Left lung (tissue), 14 donors: Measurements from ENCODE around the gene TTC8. TPM values are rescaled to one million over a fixed set of nuclear protein-coding genes. Genes with fewer than 3 reads are reported as not detected.
"Not testable (repeated sequence)": the region's sequence is repeated elsewhere in the genome, so short reads cannot be mapped to it uniquely, and the experiment has no call there.

ENCODE experiments used
- ATAC-seq: fragments of 200-7000 bp; cut with Tn5 transposase; one replicate; pipeline ENCODE4 v1.9.1; 2020; ENCODE audit warnings: moderate library complexity
- DNase-seq, 4 donors: peaks; one replicate each; pipeline ENCODE4 v3.0.0-alpha.2; 2013 to 2020
- H3K27ac ChIP-seq, 2 donors: fragments of 200-600 bp; sonication (generic) in 1 of 2; one replicate each; pipeline versions ENCODE4 v1.5.0 to v1.8.0; 2020 to 2021
- H3K27me3 ChIP-seq, 2 donors: fragments of 200-600 bp; sonication (generic) in 1 of 2; one replicate each; pipeline versions ENCODE4 v1.5.0 to v1.8.0; 2020 to 2021
- H3K36me3 ChIP-seq, 2 donors: fragments of 200-600 bp; sonication (generic) in 1 of 2; one replicate each; pipeline versions ENCODE4 v1.5.0 to v1.8.0; 2020 to 2021
- H3K4me1 ChIP-seq, 2 donors: fragments of 200-600 bp; one replicate each; pipeline ENCODE4 v1.8.0; 2021
- H3K4me3 ChIP-seq, 2 donors: fragments of 200-600 bp; sonication (generic) in 1 of 2; one replicate each; pipeline versions ENCODE4 v1.5.0 to v1.8.0; 2020 to 2021; ENCODE audit warnings: mild to moderate bottlenecking in 1 of 2
- H3K9me3 ChIP-seq, 2 donors: fragments of 200-600 bp; sonication (generic) in 1 of 2; one replicate each; pipeline versions ENCODE4 v1.5.0 to v1.8.0; 2020 to 2021
- CTCF ChIP-seq, 2 donors: fragments of 200-600 bp; sonication (generic) in 1 of 2; IDR thresholded peaks; one replicate each; pipeline versions ENCODE4 v1.5.0 to v1.8.0; 2021; ENCODE audit warnings: antibody characterized with exemption in 2 of 2
- intact Hi-C, 2 donors: fragments of 100-400 bp; cut with DNase I; formaldehyde crosslinking; loops; one replicate each; pipeline versions ENCODE4 v1.11.2 to v1.14.2; 2022
- long read RNA-seq, 12 donors: library from polyadenylated mRNA in 2 of 12; unstranded in 2 of 12; transcript quantifications; one replicate each; pipeline ENCODE4 v2.0.0 and lab custom pipeline, GENCODE V29; 2019 to 2026
- polyA plus RNA-seq, 6 donors: library from polyadenylated mRNA; unstranded; fragments of 120-200 nt; gene quantifications; one replicate each; pipeline ENCODE4 v1.2.1, GENCODE V29; 2013; ENCODE audit not compliant: insufficient read length in 6 of 6
- total RNA-seq, 2 donors: library from RNA; stranded (reverse); fragmentation: NEBNext Ultra II Directional; extraction: Animal tissue kit (Norgen Biotek cat#: 25700); gene quantifications; one replicate each; pipeline ENCODE4 v1.2.1, GENCODE V29; 2021
- donor health status: DM: no; HTN: yes; CAD: no.
- donor health status: DM: no; HTN: no; CAD: no.

Gene TTC8
- total RNA-seq = 10 to 100 TPM; 17.3 to 17.5 TPM
- polyA plus RNA-seq = 10 to 100 TPM; 37.6 to 45.9 (median 39.8) TPM
- long read RNA-seq, donor 1, full-length matches to known transcripts = 4 of 4 reads
- long read RNA-seq, donor 1, partial matches to known transcripts = 0 of 4 reads
- long read RNA-seq, donor 1, other reads (novel, unspliced or antisense) = 0 of 4 reads
- long read RNA-seq, donor 2, full-length matches to known transcripts = 2 of 2 reads
- long read RNA-seq, donor 2, partial matches to known transcripts = 0 of 2 reads
- long read RNA-seq, donor 2, other reads (novel, unspliced or antisense) = 0 of 2 reads
- long read RNA-seq, donor 3, full-length matches to known transcripts = 4 of 4 reads
- long read RNA-seq, donor 3, partial matches to known transcripts = 0 of 4 reads
- long read RNA-seq, donor 3, other reads (novel, unspliced or antisense) = 0 of 4 reads
- long read RNA-seq, donor 4, full-length matches to known transcripts = 2 of 3 reads
- long read RNA-seq, donor 4, partial matches to known transcripts = 1 of 3 reads
- long read RNA-seq, donor 4, other reads (novel, unspliced or antisense) = 0 of 3 reads
- long read RNA-seq, donor 5, full-length matches to known transcripts = 5 of 5 reads
- long read RNA-seq, donor 5, partial matches to known transcripts = 0 of 5 reads
- long read RNA-seq, donor 5, other reads (novel, unspliced or antisense) = 0 of 5 reads
- long read RNA-seq, donor 6, full-length matches to known transcripts = 8 of 8 reads
- long read RNA-seq, donor 6, partial matches to known transcripts = 0 of 8 reads
- long read RNA-seq, donor 6, other reads (novel, unspliced or antisense) = 0 of 8 reads
- long read RNA-seq, donor 7, full-length matches to known transcripts = 4 of 4 reads
- long read RNA-seq, donor 7, partial matches to known transcripts = 0 of 4 reads
- long read RNA-seq, donor 7, other reads (novel, unspliced or antisense) = 0 of 4 reads
- long read RNA-seq, donor 8, full-length matches to known transcripts = 1 of 1 reads
- long read RNA-seq, donor 8, partial matches to known transcripts = 0 of 1 reads
- long read RNA-seq, donor 8, other reads (novel, unspliced or antisense) = 0 of 1 reads
- long read RNA-seq, donor 9 = 0 reads
- long read RNA-seq, donor 10 = 0 reads
- long read RNA-seq, donor 11 = 0 reads
- long read RNA-seq, donor 12, full-length matches to known transcripts = 3 of 3 reads
- long read RNA-seq, donor 12, partial matches to known transcripts = 0 of 3 reads
- long read RNA-seq, donor 12, other reads (novel, unspliced or antisense) = 0 of 3 reads

GRCh38 chr14:88824314-88825077, at the start of gene TTC8:
Gene TTC8 (plus strand): TSS chr14:88824651. CDS start chr14:88824708, 57 bp downstream.
- H3K36me3 ChIP-seq = no peaks in the 10 kb centered on the region
- intact Hi-C loops = no loop called here
- peaks cover 4 to 13% of the 10 kb centered on the region in 2 donors for H3K4me1 ChIP-seq
- H3K4me3 ChIP-seq = peak within 1 kb of the TSS; percentile 60 to 78
- ATAC-seq (peak; percentile 100), DNase-seq (peak; percentile 92 to 95 (median 94))
- no peaks in the 10 kb centered on the region for H3K9me3 ChIP-seq
- TF ChIP-seq CTCF (IDR thresholded peaks at IDR 0.05) = peak in 1 of 2 donors; percentile 8
- H3K27ac ChIP-seq = peak within 1 kb of the TSS; percentile 80 to 85
- H3K27me3 ChIP-seq = no peaks in the 10 kb centered on the region

GRCh38 chr14:88775532-88775931, 48.9 kb upstream of the TTC8 start:
- Histone ChIP-seq H3K27me3 (no peaks in the 10 kb centered on the region), H3K9me3 (no peaks in the 10 kb centered on the region), H3K36me3 (no peaks in the 10 kb centered on the region), H3K4me3 (no peak overlapping the region), H3K27ac (no peak overlapping the region), H3K4me1 (no peaks in the 10 kb centered on the region)
- DNase-seq (no peak), ATAC-seq (no peak)
- TF ChIP-seq CTCF (IDR thresholded peaks at IDR 0.05) = no peak
- intact Hi-C loops = no loop called here

DNA sequence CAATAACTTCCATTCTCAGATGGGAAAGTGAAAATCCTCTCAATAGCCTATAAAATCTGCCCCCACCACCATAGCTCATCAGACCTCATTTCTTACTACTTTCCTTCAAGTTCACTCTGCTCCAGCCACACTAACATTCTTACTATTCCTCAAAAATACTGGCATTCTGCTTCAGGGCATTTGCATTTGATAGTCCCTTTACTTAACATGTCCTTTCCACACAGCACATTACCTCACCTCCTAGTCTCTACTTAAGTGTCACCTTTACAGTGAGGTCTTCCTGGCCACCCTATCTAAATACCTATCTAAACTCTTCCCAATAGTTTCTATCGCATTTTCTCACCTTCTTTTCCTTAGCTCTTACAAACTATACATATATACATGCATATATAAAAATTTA, 38.5 kb upstream of the TTC8 start:
- H3K4me1 ChIP-seq = no peaks in the 10 kb centered on the region
- H3K9me3 ChIP-seq = peaks cover 0 to 10% of the 10 kb centered on the region in 2 donors
- H3K36me3 ChIP-seq = no peaks in the 10 kb centered on the region
- no peak for DNase-seq
- intact Hi-C loops = no loop called here
- no peak overlapping the region for H3K27ac ChIP-seq
- no peak for TF ChIP-seq CTCF (IDR thresholded peaks at IDR 0.05)
- no peak overlapping the region for H3K4me3 ChIP-seq
- H3K27me3 ChIP-seq = peaks cover 3 to 18% of the 10 kb centered on the region in 2 donors
- no peak for ATAC-seq

GRCh38 chr14:88786715-88787114, 37.7 kb upstream of the TTC8 start:
- no peak for TF ChIP-seq CTCF (IDR thresholded peaks at IDR 0.05)
- no peak for DNase-seq
- no peak overlapping the region for H3K4me3 ChIP-seq
- intact Hi-C loops = no loop called here
- peaks cover 0 to 10% of the 10 kb centered on the region in 2 donors for H3K9me3 ChIP-seq
- H3K4me1 ChIP-seq = peaks cover 0 to 6% of the 10 kb centered on the region in 2 donors
- no peaks in the 10 kb centered on the region for H3K36me3 ChIP-seq
- no peak for ATAC-seq
- peaks cover 10 to 26% of the 10 kb centered on the region in 2 donors for H3K27me3 ChIP-seq
- no peak overlapping the region for H3K27ac ChIP-seq

GRCh38 chr14:88789573-88789972, 34.9 kb upstream of the TTC8 start:
- H3K27me3 ChIP-seq = peaks cover 17 to 43% of the 10 kb centered on the region in 2 donors
- H3K9me3 ChIP-seq, DNase-seq, H3K36me3 ChIP-seq, ATAC-seq, H3K4me3 ChIP-seq, intact Hi-C loops, H3K27ac ChIP-seq: not testable (repeated sequence)
- H3K4me1 ChIP-seq = peaks cover 0 to 19% of the 10 kb centered on the region in 2 donors
